Glomerular visceral epithelial cell (primary cell): ENCODE data around the gene TAS2R41.
"Not testable (repeated sequence)": the region's sequence is repeated elsewhere in the genome, so short reads cannot be mapped to it uniquely, and the experiment has no call there.

ENCODE experiments used
- DNase-seq: peaks from one replicate; pipeline ENCODE4 v3.0.0-alpha.2; 2016; ENCODE audit errors: extremely low spot score

Gene TAS2R41

GRCh38 chr7:143456992-143457793, 20.5 kb upstream of the TAS2R41 start:
- no peak for DNase-seq

GRCh38 chr7:143458263-143458662, 19.4 kb upstream of the TAS2R41 start:
- no peak for DNase-seq

- no peak for DNase-seq
Observed at GRCh38 chr7:143458681-143459080, 19.0 kb upstream of the TAS2R41 start.

- no peak for DNase-seq
Observed at GRCh38 chr7:143459359-143459758, 18.3 kb upstream of the TAS2R41 start.

GRCh38 chr7:143460271-143460979, 17.2 kb upstream of the TAS2R41 start:
- DNase-seq, result no peak

GRCh38 chr7:143462045-143462444, 15.6 kb upstream of the TAS2R41 start:
- no peak for DNase-seq

- DNase-seq, result no peak
Observed at GRCh38 chr7:143463556-143463955, 14.1 kb upstream of the TAS2R41 start.

GRCh38 chr7:143463957-143464356, 13.7 kb upstream of the TAS2R41 start:
- DNase-seq, result no peak

- no peak for DNase-seq
Observed at GRCh38 chr7:143467724-143468123, 9.9 kb upstream of the TAS2R41 start.

- DNase-seq, result not testable (repeated sequence)
Observed at GRCh38 chr7:143472071-143472689, 5.5 kb upstream of the TAS2R41 start.

GRCh38 chr7:143479055-143479766, 1.5 kb downstream of the TAS2R41 start:
- no peak for DNase-seq

GRCh38 chr7:143480501-143480900, 2.8 kb downstream of the TAS2R41 start:
- DNase-seq, result no peak

- DNase-seq, result no peak
Observed at GRCh38 chr7:143484119-143484518, 6.4 kb downstream of the TAS2R41 start.

GRCh38 chr7:143485094-143485493, 7.4 kb downstream of the TAS2R41 start:
- DNase-seq, result no peak

- DNase-seq, result no peak
Observed at GRCh38 chr7:143485500-143485899, 7.8 kb downstream of the TAS2R41 start.

GRCh38 chr7:143486266-143486665, 8.6 kb downstream of the TAS2R41 start:
- not testable (repeated sequence) for DNase-seq

GRCh38 chr7:143487061-143487460, 9.4 kb downstream of the TAS2R41 start:
- no peak for DNase-seq

- DNase-seq, result no peak
Observed at GRCh38 chr7:143487566-143487965, 9.9 kb downstream of the TAS2R41 start.

- no peak for DNase-seq
Observed at GRCh38 chr7:143490717-143491306, 13.1 kb downstream of the TAS2R41 start.

GRCh38 chr7:143492043-143492471, 14.4 kb downstream of the TAS2R41 start:
- no peak for DNase-seq
